MM.1S (cell line): ENCODE results near the gene SLC38A5.
"Not testable (repeated sequence)": the region's sequence is repeated elsewhere in the genome, so short reads cannot be mapped to it uniquely, and the experiment has no call there.

Source experiments
- DNase-seq: peaks from one replicate; pipeline ENCODE4 v3.0.0-alpha.2; 2015
- H2AFZ ChIP-seq: fragments of 300-600 bp; sonication (generic); 2 replicates; pipeline ENCODE4 v1.6.0; 2016; ENCODE audit warnings: antibody characterized with exemption, low read length
- H3F3A ChIP-seq: fragments of 300-600 bp; sonication (generic); 2 replicates; pipeline ENCODE4 v1.6.1; 2016; ENCODE audit warnings: mild to moderate bottlenecking, antibody characterized with exemption, low read length, moderate library complexity, mixed read lengths; ENCODE audit not compliant: insufficient read depth
- H3K27ac ChIP-seq: fragments of 300-600 bp; sonication (generic); 2 replicates; pipeline ENCODE4 v1.5.1; 2016; ENCODE audit warnings: mild to moderate bottlenecking, low read length
- H3K27me3 ChIP-seq: fragments of 300-600 bp; sonication (generic); replicated peaks from 2 replicates; pipeline ENCODE4 v1.6.0; 2016; ENCODE audit warnings: low read length; ENCODE audit not compliant: insufficient read depth
- H3K36me3 ChIP-seq: fragments of 300-600 bp; sonication (generic); replicated peaks from 2 replicates; pipeline ENCODE4 v1.6.1; 2016; ENCODE audit warnings: mild to moderate bottlenecking, low read length, mixed read lengths; ENCODE audit not compliant: insufficient read depth
- H3K4me1 ChIP-seq: fragments of 300-600 bp; sonication (generic); 2 replicates; pipeline ENCODE4 v1.6.1; 2016; ENCODE audit warnings: low read length, mixed read lengths
- H3K4me2 ChIP-seq: fragments of 300-600 bp; sonication (generic); 2 replicates; pipeline ENCODE4 v1.6.0; 2016; ENCODE audit warnings: low read depth, low read length
- H3K4me3 ChIP-seq: fragments of 300-600 bp; sonication (generic); 2 replicates; pipeline ENCODE4 v1.5.1; 2016; ENCODE audit warnings: low read length, mixed read lengths
- H3K79me2 ChIP-seq: fragments of 300-600 bp; sonication (generic); 2 replicates; pipeline ENCODE4 v1.6.1; 2016; ENCODE audit warnings: mixed run types, low read length, mixed read lengths
- H3K9ac ChIP-seq: fragments of 300-600 bp; sonication (generic); 2 replicates; pipeline ENCODE4 v1.6.1; 2016; ENCODE audit warnings: low read length, mixed read lengths
- H3K9me2 ChIP-seq: fragments of 300-600 bp; sonication (generic); replicated peaks from 2 replicates; pipeline ENCODE4 v1.6.1; 2016; ENCODE audit warnings: mild to moderate bottlenecking, low read length, mixed read lengths; ENCODE audit not compliant: insufficient read depth
- H3K9me3 ChIP-seq: fragments of 300-600 bp; sonication (generic); replicated peaks from 2 replicates; pipeline ENCODE4 v1.6.1; 2016; ENCODE audit warnings: mild to moderate bottlenecking, low read length, mixed read lengths; ENCODE audit not compliant: insufficient read depth
- H4K20me1 ChIP-seq: fragments of 300-600 bp; sonication (generic); 2 replicates; pipeline ENCODE4 v1.6.1; 2016; ENCODE audit warnings: mild to moderate bottlenecking, low read length, moderate library complexity, mixed read lengths; ENCODE audit not compliant: insufficient read depth
- EZH2 ChIP-seq: fragments of 300-600 bp; sonication (generic); optimal IDR thresholded peaks from 2 replicates; pipeline ENCODE3; 2017; ENCODE audit warnings: low read depth, mild to moderate bottlenecking, antibody characterized with exemption, low read length, mixed read lengths
- EZH2phosphoT487 ChIP-seq: fragments of 300-600 bp; sonication (generic); IDR thresholded peaks from 2 replicates; pipeline ENCODE4 v1.6.1; 2018; ENCODE audit warnings: antibody characterized with exemption, low read length
- TF ChIP-seq, protein P1 (sequence below): fragments of 300-600 bp; sonication (generic); IDR thresholded peaks from 2 replicates; pipeline ENCODE4 v1.5.1; 2016; ENCODE audit warnings: antibody characterized with exemption, low read length, mixed read lengths

SLC38A5 gene

DNA sequence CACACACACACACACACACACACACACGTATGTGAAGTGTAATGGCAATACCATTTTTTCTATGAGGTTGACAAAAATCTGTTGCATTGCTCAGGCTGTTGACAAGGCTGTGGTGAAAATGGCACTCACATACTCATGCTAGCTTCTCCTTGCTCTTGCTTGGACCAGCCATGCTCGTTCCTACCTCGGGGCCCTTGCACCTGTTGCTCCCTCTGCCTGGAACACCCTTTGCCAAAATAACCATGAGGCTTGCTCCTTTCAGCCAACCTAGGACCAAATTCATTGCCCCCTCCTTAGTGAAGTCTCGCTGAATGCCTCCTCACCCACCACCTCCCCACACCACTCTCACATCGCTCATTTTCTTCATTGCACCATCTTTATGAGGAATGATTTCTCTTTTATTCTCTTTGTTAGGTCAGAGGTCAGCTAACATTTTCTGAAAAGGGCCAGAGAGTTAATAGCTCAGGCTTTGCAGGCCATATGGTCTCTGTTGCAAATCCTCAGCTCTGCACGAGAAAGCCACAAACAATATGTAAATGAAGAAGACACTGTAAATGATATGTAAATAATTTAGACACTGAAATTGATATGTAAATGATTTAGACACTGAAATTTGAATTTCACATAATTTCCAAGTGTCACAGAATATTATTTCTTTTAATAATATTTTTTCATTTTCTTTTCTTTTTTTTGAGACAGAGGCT lies 13.3 kb downstream of the SLC38A5 start:
- H3K9me2 ChIP-seq, result no peaks in the 10 kb centered on the region
- H2AFZ ChIP-seq, result no peak overlapping the region
- H3K4me1 ChIP-seq, result no peaks in the 10 kb centered on the region
- no peaks in the 10 kb centered on the region for H3K9me3 ChIP-seq
- no peak for TF ChIP-seq EZH2phosphoT487
- TF ChIP-seq, protein P1, sequence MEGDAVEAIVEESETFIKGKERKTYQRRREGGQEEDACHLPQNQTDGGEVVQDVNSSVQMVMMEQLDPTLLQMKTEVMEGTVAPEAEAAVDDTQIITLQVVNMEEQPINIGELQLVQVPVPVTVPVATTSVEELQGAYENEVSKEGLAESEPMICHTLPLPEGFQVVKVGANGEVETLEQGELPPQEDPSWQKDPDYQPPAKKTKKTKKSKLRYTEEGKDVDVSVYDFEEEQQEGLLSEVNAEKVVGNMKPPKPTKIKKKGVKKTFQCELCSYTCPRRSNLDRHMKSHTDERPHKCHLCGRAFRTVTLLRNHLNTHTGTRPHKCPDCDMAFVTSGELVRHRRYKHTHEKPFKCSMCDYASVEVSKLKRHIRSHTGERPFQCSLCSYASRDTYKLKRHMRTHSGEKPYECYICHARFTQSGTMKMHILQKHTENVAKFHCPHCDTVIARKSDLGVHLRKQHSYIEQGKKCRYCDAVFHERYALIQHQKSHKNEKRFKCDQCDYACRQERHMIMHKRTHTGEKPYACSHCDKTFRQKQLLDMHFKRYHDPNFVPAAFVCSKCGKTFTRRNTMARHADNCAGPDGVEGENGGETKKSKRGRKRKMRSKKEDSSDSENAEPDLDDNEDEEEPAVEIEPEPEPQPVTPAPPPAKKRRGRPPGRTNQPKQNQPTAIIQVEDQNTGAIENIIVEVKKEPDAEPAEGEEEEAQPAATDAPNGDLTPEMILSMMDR, result no peak
- no peak for TF ChIP-seq EZH2
- no peak overlapping the region for H3K4me2 ChIP-seq
- no peaks in the 10 kb centered on the region for H3F3A ChIP-seq
- H3K27ac ChIP-seq, result no peak overlapping the region
- H3K79me2 ChIP-seq, result no peaks in the 10 kb centered on the region
- H3K4me3 ChIP-seq, result no peak overlapping the region
- H3K9ac ChIP-seq, result no peak overlapping the region
- H3K36me3 ChIP-seq, result no peaks in the 10 kb centered on the region
- H4K20me1 ChIP-seq, result no peaks in the 10 kb centered on the region
- DNase-seq, result no peak
- no peaks in the 10 kb centered on the region for H3K27me3 ChIP-seq

DNA sequence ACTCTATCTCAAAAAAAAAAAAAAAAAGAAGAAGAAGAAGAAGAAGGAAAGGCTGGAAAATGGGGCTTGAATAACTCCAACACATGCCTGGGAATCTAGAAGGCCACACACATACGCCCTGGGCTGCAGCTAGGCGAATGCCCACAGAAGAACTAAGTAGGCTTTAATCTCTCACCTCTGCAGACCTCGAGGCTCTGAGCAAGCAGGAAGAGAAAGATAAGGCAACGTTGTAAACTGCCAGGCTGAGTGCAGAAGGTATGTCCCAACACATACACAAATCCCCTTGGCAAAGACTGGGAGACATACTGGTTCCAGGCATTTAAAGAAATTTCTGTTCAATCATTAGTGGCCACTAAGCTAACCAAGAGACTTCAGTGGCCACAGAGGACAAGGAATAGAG lies 18.4 kb downstream of the SLC38A5 start:
- Histone ChIP-seq H2AFZ (no peak overlapping the region), H3K9ac (no peak overlapping the region), H3F3A (no peaks in the 10 kb centered on the region), H4K20me1 (no peaks in the 10 kb centered on the region), H3K27me3 (no peaks in the 10 kb centered on the region), H3K4me2 (no peak overlapping the region), H3K4me3 (no peak overlapping the region), H3K9me3 (no peaks in the 10 kb centered on the region), H3K36me3 (no peaks in the 10 kb centered on the region), H3K27ac (no peak overlapping the region), H3K79me2 (no peaks in the 10 kb centered on the region), H3K9me2 (no peaks in the 10 kb centered on the region), H3K4me1 (no peaks in the 10 kb centered on the region)
- TF ChIP-seq, protein P1, result no peak
- no peak for TF ChIP-seq EZH2
- TF ChIP-seq EZH2phosphoT487, result no peak
- DNase-seq, result no peak

DNA sequence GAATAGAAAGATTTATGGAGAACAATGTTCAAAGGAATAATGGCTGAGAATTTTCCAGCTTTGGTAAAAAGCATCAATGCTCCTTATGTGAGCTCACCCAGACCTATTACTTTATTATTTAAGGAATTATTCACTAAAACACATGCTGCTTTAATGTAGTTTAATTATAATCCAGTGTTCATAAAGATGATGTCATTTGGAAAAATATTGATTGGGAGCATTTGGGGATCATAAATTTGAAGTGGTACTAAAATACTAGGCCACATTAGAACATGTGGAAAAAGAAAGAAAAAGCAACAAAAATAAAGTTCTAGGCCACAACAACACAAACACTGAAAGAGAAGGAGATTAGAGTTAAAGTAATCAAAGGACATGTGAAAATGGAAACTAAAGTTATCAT lies 20.0 kb downstream of the SLC38A5 start:
- no peak overlapping the region for H2AFZ ChIP-seq
- no peaks in the 10 kb centered on the region for H3K27me3 ChIP-seq
- no peak overlapping the region for H3K4me3 ChIP-seq
- DNase-seq, result no peak
- H3K4me2 ChIP-seq, result no peak overlapping the region
- H3K27ac ChIP-seq, result no peak overlapping the region
- TF ChIP-seq EZH2, result no peak
- TF ChIP-seq, protein P1, result no peak
- no peak for TF ChIP-seq EZH2phosphoT487
- H3K36me3 ChIP-seq, result no peaks in the 10 kb centered on the region
- H3K9ac ChIP-seq, result no peak overlapping the region
- no peaks in the 10 kb centered on the region for H3K4me1 ChIP-seq
- no peaks in the 10 kb centered on the region for H3K9me3 ChIP-seq
- H3K79me2 ChIP-seq, result no peaks in the 10 kb centered on the region
- no peaks in the 10 kb centered on the region for H4K20me1 ChIP-seq
- no peaks in the 10 kb centered on the region for H3K9me2 ChIP-seq
- H3F3A ChIP-seq, result no peaks in the 10 kb centered on the region

DNA sequence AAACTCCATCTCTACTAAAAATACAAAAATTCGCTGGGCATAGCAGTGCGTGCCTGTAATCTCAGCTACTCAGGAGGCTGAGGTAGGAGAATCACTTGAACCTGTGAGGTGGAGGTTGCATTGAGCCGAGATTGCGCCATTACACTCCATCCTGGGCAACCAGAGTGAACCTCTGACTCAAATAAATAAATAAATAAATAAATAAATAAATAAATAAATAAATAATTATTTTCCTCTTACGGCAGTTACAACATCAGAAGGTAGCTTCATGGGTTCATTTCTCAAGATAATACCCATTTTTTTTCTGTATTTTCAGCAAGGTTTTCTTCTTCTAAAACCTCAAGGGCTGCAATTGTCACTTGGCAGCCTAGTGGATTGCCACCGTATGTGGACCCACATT lies 22.9 kb downstream of the SLC38A5 start:
- DNase-seq, H4K20me1 ChIP-seq, H2AFZ ChIP-seq, H3K27ac ChIP-seq, H3K36me3 ChIP-seq, H3K9me2 ChIP-seq, H3K4me1 ChIP-seq, H3K27me3 ChIP-seq, H3F3A ChIP-seq, H3K9ac ChIP-seq, H3K79me2 ChIP-seq, H3K4me3 ChIP-seq, H3K4me2 ChIP-seq, H3K9me3 ChIP-seq: not testable (repeated sequence)

DNA sequence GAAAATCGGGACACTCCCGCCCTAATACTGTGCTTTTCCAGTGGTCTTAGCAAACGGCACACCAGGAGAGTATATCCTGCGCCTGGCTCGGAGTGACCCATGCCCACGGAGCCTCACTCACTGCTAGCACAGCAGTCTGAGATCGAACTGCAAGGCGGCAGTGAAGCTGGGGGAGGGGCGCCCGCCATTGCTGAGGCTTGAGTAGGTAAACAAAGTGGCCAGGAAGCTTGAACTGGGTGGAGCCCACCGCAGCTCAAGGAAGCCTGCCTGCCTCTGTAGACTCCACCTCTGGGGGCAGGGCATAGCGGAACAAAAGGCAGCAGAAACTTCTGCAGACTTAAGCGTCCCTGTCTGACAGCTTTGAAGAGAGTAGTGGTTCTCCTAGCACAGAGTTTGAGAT lies 36.3 kb downstream of the SLC38A5 start:
- H3K27ac ChIP-seq, H3K27me3 ChIP-seq, H4K20me1 ChIP-seq, H3K9me3 ChIP-seq, DNase-seq, H3K36me3 ChIP-seq, H3K4me3 ChIP-seq, H3K9me2 ChIP-seq, H3K4me1 ChIP-seq, H3K9ac ChIP-seq, H3K79me2 ChIP-seq, H3F3A ChIP-seq: not testable (repeated sequence)
- Histone ChIP-seq H2AFZ (peak overlapping the region; percentile 31; the same call in 1 of the 2 replicates), H3K4me2 (peak overlapping the region; percentile 24; the same call in 1 of the 2 replicates)
